GM12864 (cell line): ENCODE results near the gene GOLT1B.

ENCODE experiments used
- DNase-seq: peaks from one replicate; pipeline ENCODE4 v3.0.0-alpha.2; 2011; ENCODE audit warnings: low read depth
- H3K4me3 ChIP-seq: 2 replicates; pipeline ENCODE4 v1.5.1; 2011; ENCODE audit warnings: mild to moderate bottlenecking, low read depth, low read length, control low read depth
- TF ChIP-seq, protein P1 (sequence below): IDR thresholded peaks from 2 replicates; pipeline ENCODE4 v1.5.1; 2011; ENCODE audit warnings: low read depth, mild to moderate bottlenecking, moderate library complexity, low read length, control low read depth, inconsistent platforms; ENCODE audit errors: missing control alignments

The GOLT1B gene

DNA sequence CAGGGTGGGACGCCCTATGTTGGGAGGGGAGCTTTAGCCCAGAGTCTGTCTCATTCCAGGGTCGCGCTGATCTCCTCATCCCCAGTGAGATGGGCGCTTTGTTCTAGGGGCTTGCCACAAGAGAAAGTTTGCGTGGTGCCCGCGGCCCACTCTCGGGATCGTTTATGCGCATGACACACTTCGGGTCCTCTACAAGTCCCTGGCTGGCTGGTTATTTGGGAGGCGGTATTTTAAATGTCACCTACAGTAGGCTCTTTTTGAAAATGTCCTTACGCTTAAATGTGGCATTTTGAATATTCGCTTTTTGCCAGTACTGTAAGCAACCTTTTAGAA lies 541 bp downstream of the GOLT1B start:
- H3K4me3 ChIP-seq = peak overlapping the region; percentile 81
- peak; percentile 4 for DNase-seq
- TF ChIP-seq, protein P1, sequence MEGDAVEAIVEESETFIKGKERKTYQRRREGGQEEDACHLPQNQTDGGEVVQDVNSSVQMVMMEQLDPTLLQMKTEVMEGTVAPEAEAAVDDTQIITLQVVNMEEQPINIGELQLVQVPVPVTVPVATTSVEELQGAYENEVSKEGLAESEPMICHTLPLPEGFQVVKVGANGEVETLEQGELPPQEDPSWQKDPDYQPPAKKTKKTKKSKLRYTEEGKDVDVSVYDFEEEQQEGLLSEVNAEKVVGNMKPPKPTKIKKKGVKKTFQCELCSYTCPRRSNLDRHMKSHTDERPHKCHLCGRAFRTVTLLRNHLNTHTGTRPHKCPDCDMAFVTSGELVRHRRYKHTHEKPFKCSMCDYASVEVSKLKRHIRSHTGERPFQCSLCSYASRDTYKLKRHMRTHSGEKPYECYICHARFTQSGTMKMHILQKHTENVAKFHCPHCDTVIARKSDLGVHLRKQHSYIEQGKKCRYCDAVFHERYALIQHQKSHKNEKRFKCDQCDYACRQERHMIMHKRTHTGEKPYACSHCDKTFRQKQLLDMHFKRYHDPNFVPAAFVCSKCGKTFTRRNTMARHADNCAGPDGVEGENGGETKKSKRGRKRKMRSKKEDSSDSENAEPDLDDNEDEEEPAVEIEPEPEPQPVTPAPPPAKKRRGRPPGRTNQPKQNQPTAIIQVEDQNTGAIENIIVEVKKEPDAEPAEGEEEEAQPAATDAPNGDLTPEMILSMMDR = no peak

DNA sequence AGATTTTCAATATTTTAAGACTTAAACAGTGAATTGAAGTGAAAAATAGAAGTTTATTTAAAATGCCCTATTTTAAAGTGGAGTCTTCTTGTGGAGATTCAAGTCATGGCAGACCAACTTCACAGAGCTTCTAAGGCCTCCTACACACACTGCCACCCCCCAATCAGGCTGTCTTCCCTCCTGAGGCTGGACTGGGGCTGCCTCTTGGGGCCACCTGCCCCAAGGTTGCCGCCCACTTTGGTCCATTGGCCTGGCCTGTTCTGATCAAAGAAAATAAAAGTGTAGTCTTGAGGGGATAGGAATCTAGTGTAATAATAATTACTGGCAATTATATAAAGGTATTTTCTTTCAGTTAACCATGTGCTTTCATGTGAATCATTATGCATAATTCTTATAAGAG lies 1.3 kb downstream of the GOLT1B start:
- peak overlapping the region; percentile 81 for H3K4me3 ChIP-seq
- DNase-seq = no peak
- TF ChIP-seq, protein P1 = no peak

GRCh38 chr12:21505888-21506287 lies 4.3 kb downstream of the GOLT1B start:
- TF ChIP-seq, protein P1 = no peak
- no peak for DNase-seq
- no peak overlapping the region for H3K4me3 ChIP-seq

- DNase-seq = no peak
- TF ChIP-seq, protein P1 = no peak
- no peak overlapping the region for H3K4me3 ChIP-seq
These were observed 6.3 kb downstream of the GOLT1B start for GRCh38 chr12:21507849-21508248.

DNA sequence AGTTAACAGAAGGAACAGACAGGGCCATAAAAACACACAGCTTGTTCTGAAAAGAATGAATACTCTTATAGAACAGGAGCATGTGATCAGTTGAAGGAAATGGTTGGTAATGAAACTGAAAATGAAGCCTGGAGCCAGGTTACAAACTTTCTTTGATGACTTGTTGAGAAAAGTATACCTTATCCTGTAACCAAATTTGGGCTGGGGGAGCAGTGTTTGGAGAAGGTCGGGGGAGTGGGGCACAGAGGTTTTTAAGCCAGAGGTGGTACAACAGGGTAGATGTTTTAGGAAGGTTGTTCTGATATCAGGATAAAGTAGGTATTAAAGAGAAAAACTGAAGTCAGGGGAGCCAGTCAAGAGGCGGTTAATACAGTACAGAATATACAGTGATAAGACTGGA lies 8.2 kb downstream of the GOLT1B start:
- no peak for DNase-seq
- TF ChIP-seq, protein P1 = no peak
- H3K4me3 ChIP-seq = no peak overlapping the region

DNA sequence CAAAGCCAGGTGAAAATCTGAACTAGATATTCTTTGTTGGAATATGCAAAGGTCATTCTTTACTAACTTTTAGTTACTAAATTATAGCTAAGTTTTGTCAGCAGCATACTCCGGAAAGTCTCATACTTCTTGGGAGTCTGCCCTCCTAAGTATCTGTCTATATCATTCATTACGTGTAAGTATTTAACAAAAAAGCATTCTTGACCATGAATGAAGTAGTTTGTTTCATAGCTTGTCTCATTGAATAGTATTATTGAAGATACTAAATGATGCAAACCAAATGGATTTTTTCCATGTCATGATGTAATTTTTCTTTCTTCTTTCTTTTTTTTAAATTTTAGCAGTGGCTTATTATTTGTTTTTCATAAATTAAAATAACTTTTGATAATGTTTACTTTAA lies 14.7 kb downstream of the GOLT1B start:
- no peak for DNase-seq
- TF ChIP-seq, protein P1 = no peak
- H3K4me3 ChIP-seq = no peak overlapping the region

GRCh38 chr12:21518451-21518850 lies 16.9 kb downstream of the GOLT1B start:
- TF ChIP-seq, protein P1 = no peak

More at GRCh38 chr12:21518451-21518850, 16.9 kb downstream of the GOLT1B start:
- DNase-seq = no peak
- H3K4me3 ChIP-seq = no peak overlapping the region
